SK-N-SH (cell line): Measurements from ENCODE around the gene ZSWIM5.

ENCODE experiments used
- EZH2phosphoT487 ChIP-seq: fragments of 200-600 bp; sonication (generic); IDR thresholded peaks from 2 replicates; pipeline ENCODE4 v1.6.1; 2017; ENCODE audit warnings: low read depth, mixed run types, mild to moderate bottlenecking, antibody characterized with exemption, moderate library complexity, borderline replicate concordance
- GATA2 ChIP-seq: sonication (generic); formaldehyde crosslinking; IDR thresholded peaks from 2 replicates; pipeline ENCODE4 v1.5.0; 2020; ENCODE audit warnings: mild to moderate bottlenecking, missing genetic modification reagents
- REST ChIP-seq: IDR thresholded peaks from 2 replicates; pipeline ENCODE4 v1.6.1; 2012; ENCODE audit warnings: mild to moderate bottlenecking, low read depth, low read length, moderate library complexity
- ZBTB33 ChIP-seq: IDR thresholded peaks from 2 replicates; pipeline ENCODE4 v1.4.0; 2012; ENCODE audit warnings: low read depth, borderline replicate concordance

GRCh38 chr1:45044916-45045315 is 161.5 kb downstream of the ZSWIM5 start:
- no peak for TF ChIP-seq EZH2phosphoT487
- no peak for TF ChIP-seq GATA2 (CRISPR knock-in tag)
- no peak for TF ChIP-seq ZBTB33
- TF ChIP-seq REST = no peak
